Measurements from ENCODE around the gene UQCR11. TPM values are rescaled to one million over a fixed set of nuclear protein-coding genes. Genes with fewer than 3 reads are reported as not detected.

UQCR11 gene
- polyA plus RNA-seq, 1 donor (not counting 4 experiments of a cell fraction or from before 2014, with no cell fraction given) = 327 TPM

- TF ChIP-seq CTCF (optimal IDR thresholded peaks at IDR 0.05 in 1 of 3, IDR thresholded peaks at IDR 0.05 in 1 of 3, conservative IDR thresholded peaks at IDR 0.05 in 1 of 3; ENCODE audit: extremely low read depth in 1 of 3, insufficient read depth in 2 of 3, low read length in 3 of 3) (no peak), EZH2 (IDR thresholded peaks at IDR 0.05; ENCODE audit: low read length) (no peak)
- H3K4me1 ChIP-seq (ENCODE audit: control insufficient read depth, extremely low read depth, insufficient read depth, low read length) = no peaks in the 10 kb centered on the region
- no peaks in the 10 kb centered on the region for H3K9me3 ChIP-seq (ENCODE audit: control insufficient read depth, low read depth, low read length)
- DNase-seq (ENCODE audit: low read depth, low spot score) (no peak), FAIRE-seq (no peak)
- peaks cover 24 to 31% of the 10 kb centered on the region in 2 experiments for H3K36me3 ChIP-seq (ENCODE audit: control insufficient read depth in 2 of 2, extremely low read depth in 1 of 2, insufficient read depth in 2 of 2, low read length in 2 of 2)
- no peaks in the 10 kb centered on the region for H4K20me1 ChIP-seq (ENCODE audit: control insufficient read depth, extremely low read depth, insufficient read depth, low read length)
- dilution Hi-C loops (cut with MboI; ENCODE audit: extremely low pct_ligation_motif_present, low sequenced_read_pairs) = no loop called here
- no peak overlapping the region for H3K4me2 ChIP-seq (ENCODE audit: control insufficient read depth, extremely low read depth, insufficient read depth, low read depth, low read length)
- no peaks in the 10 kb centered on the region for H3K9me1 ChIP-seq (ENCODE audit: control insufficient read depth, extremely low read depth, insufficient read depth, low read length)
- H3K27ac ChIP-seq (ENCODE audit: control insufficient read depth, insufficient read depth, low read length) = no peak overlapping the region
- no peak overlapping the region for H3K9ac ChIP-seq (ENCODE audit: control insufficient read depth, extremely low read depth, insufficient read depth, low read length)
- H3K79me2 ChIP-seq (ENCODE audit: control insufficient read depth, insufficient read depth, low read length) = no peaks in the 10 kb centered on the region
- H2AFZ ChIP-seq (ENCODE audit: control insufficient read depth, low read length) = no peak overlapping the region
- no peak overlapping the region for H3K4me3 ChIP-seq (ENCODE audit: control insufficient read depth in 2 of 3, extremely low read depth in 1 of 3, insufficient read depth in 2 of 3, low read depth in 1 of 3, low read length in 3 of 3)
- no peaks in the 10 kb centered on the region for H3K27me3 ChIP-seq (ENCODE audit: control insufficient read depth, extremely low read depth, insufficient read depth, low read length)
Measured at GRCh38 chr19:1619094-1619439, 13.8 kb upstream of the UQCR11 start.

GRCh38 chr19:1618157-1619093 is 13.2 kb upstream of the UQCR11 start:
- dilution Hi-C loops (cut with MboI; ENCODE audit: extremely low pct_ligation_motif_present, low sequenced_read_pairs) = no loop called here
- Histone ChIP-seq H3K9me1 (ENCODE audit: control insufficient read depth, extremely low read depth, insufficient read depth, low read length) (no peaks in the 10 kb centered on the region), H3K4me2 (ENCODE audit: control insufficient read depth, extremely low read depth, insufficient read depth, low read depth, low read length) (no peak overlapping the region), H3K9ac (ENCODE audit: control insufficient read depth, extremely low read depth, insufficient read depth, low read length) (no peak overlapping the region), H3K9me3 (ENCODE audit: control insufficient read depth, low read depth, low read length) (no peaks in the 10 kb centered on the region), H3K79me2 (ENCODE audit: control insufficient read depth, insufficient read depth, low read length) (no peaks in the 10 kb centered on the region), H3K4me1 (ENCODE audit: control insufficient read depth, extremely low read depth, insufficient read depth, low read length) (no peaks in the 10 kb centered on the region), H2AFZ (ENCODE audit: control insufficient read depth, low read length) (no peak overlapping the region), H3K27ac (ENCODE audit: control insufficient read depth, insufficient read depth, low read length) (no peak overlapping the region), H3K27me3 (ENCODE audit: control insufficient read depth, extremely low read depth, insufficient read depth, low read length) (no peaks in the 10 kb centered on the region), H3K36me3 (ENCODE audit: control insufficient read depth in 2 of 2, extremely low read depth in 1 of 2, insufficient read depth in 2 of 2, low read length in 2 of 2) (peaks cover 19 to 32% of the 10 kb centered on the region in 2 experiments), H4K20me1 (ENCODE audit: control insufficient read depth, extremely low read depth, insufficient read depth, low read length) (no peaks in the 10 kb centered on the region), H3K4me3 (ENCODE audit: control insufficient read depth in 2 of 3, extremely low read depth in 1 of 3, insufficient read depth in 2 of 3, low read depth in 1 of 3, low read length in 3 of 3) (no peak overlapping the region)
- no peak for DNase-seq (ENCODE audit: low read depth, low spot score)
- FAIRE-seq = no peak
- TF ChIP-seq CTCF (optimal IDR thresholded peaks at IDR 0.05 in 1 of 3, IDR thresholded peaks at IDR 0.05 in 1 of 3, conservative IDR thresholded peaks at IDR 0.05 in 1 of 3; ENCODE audit: extremely low read depth in 1 of 3, insufficient read depth in 2 of 3, low read length in 3 of 3) = peak; percentile 25 to 62 (median 50)
- TF ChIP-seq EZH2 (IDR thresholded peaks at IDR 0.05; ENCODE audit: low read length) = no peak
